Stimulated activated CD8-positive, alpha-beta memory T cell treated with anti-CD3 and anti-CD28 coated beads, Interleukin-15, amount 100 ng/mL, for 1 hour (primary cell): ENCODE results near the gene MAB21L3.

Experiments used
- DNase-seq: peaks from one replicate; pipeline ENCODE4 v3.0.0-alpha.2; 2020; ENCODE audit warnings: low read depth

Gene MAB21L3

DNA sequence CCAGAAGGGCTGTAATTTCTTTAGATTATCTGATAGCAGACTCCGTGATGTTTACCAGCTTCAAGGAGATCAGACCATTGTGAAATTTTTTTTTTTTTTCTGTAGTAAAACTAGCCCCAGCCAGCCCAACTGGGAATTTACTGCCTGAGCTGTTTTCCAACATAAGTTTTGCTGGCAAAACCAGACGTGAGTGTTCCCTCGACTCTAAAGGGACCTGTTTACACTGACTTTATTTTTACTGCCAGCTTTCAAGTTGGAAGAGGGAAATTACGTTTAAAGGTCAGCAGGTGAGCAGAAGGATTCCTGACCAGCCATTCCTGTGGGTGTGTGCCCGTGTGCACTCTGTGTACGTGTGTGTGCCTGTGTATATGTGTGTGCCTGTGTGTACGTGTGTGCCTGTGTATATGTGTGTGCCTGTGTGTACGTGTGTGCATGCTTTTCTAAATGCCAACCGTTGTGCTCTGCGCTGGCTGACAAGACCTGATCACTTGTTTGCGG, 374 bp downstream of the MAB21L3 start:
- DNase-seq, result no peak

DNA sequence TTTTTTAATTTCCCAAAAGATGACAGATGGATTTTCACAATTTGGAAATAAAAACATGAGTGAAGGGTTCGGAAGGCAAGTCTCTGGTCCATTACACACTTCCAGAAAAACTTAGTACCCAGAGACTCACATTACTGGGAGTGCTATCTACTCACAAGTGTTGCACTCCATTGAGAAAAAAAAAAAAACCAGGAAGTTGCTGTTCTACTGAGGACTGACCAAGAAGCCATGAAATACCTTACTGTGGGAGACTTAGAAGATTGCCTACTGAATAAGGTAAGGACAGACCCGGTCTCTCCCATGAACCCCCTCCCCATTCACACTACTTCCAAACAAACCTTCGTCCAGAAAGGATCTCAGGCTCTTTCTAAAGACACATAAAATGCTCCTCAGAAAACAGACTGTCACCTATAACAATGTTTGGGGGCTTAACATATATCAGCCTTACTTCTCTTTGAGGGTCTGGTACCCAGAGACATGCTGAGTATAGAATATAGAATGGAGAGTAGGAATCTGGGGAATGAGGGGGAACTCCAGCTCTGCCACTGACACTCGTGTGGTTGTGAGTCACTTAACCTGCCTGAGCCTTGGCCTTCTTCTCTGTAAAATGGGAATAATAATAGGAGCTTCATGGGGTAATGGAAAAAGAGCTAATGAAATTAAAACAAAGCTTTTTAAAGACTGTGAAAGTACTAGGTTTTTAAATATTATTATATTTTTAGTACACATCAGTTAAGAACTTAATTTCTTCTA, 1.4 kb downstream of the MAB21L3 start:
- no peak for DNase-seq

DNA sequence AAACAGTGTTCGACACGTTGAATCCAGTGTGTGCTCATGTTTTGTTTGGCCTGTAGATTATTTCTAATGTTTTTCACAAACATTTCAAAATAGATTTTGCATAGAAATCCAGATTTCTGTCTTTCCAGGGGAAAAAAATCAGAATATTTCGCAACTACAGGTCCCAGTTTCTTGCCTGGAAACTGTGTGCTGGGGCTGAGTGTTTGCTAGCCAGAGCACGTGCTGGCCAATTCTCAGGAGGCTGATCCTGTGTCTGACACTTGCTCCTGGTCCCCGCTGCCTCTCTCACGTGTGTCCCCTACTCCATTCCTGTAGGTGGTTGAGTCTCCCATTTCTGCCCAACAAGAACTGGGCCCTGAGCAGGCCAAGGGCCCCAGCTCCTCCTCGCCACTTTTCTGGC, 2.4 kb downstream of the MAB21L3 start:
- DNase-seq, result no peak

DNA sequence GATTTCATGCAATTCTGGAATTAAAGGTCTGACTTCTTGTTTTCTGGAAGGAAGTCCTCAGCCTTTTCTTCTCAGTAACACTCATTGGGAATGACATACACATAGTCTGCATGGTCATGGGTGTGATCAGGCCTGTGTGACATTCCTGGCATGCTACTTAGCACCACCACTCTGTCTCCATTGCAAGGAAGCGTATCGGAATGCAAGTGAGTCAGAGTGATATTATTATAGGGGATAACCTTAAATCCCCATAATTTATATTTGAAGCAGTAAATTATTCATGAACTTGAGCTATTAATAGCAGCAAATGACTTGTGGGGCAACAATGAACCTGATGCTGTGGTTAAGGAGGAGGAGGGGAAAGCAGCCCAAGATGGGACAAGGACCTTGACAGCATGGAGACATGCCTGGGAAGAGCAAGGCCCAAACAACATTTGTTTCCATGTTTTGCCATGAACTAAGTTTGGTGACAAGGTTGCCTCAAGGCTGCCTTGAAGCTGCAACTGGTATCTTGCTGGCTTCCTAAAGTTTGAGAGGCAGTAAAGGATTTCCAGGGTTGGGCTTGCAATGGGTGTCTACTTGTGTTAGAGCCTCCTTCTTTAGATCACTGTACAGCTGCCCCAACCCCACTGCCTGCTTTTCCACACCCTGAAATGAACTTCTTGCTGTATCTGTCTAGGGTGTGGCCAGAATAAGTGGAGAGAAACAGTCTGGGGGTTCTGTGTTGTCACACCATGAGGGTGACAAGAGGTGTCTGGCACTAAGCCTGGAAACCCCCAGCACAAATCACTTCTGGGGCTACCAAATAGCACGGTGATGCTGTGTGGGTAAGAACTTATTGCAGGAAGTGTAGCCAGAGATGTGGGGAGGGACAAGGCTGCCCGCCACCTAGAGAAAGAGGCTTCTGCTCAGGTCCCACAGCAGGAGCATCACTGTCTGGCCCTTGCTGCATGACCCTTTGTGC, 4.6 kb downstream of the MAB21L3 start:
- no peak for DNase-seq

DNA sequence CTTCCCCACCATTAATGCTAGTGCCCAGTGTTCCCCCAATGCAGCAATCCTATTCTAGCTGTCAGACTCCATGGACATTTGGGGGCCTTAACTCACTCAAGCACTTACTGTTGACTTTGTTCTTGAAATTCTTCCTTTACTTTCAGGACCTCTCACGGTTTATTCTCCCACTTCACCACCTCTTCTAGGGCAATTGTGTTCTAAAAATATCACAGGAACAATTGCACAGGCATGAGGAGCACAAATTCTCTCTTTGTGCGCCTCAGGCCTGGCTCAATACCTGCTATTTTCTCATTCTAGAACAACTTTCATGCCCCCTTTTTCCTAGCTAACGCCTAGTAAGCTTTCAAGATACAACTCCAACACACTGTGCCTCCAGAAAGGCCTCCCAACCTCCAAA, 7.3 kb downstream of the MAB21L3 start:
- DNase-seq, result no peak

DNA sequence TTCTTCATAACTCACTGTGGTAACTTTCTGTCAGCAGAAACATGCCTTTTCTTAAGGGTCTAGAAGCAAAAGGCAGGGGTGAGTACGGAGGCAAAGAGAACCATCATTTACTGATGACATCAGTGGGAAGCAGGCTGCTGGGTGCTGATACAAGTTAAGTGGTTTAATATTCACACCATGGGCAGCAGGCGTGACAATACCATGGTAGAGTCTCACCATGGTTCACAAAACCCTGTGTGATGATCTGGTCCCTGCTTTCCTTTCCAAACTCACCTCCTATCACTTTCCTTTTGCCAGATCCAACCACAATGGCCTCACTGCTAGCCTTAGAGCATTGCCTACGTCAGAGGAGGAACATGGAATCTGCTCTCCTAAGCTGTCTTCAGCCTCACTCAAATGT, 8.7 kb downstream of the MAB21L3 start:
- no peak for DNase-seq

DNA sequence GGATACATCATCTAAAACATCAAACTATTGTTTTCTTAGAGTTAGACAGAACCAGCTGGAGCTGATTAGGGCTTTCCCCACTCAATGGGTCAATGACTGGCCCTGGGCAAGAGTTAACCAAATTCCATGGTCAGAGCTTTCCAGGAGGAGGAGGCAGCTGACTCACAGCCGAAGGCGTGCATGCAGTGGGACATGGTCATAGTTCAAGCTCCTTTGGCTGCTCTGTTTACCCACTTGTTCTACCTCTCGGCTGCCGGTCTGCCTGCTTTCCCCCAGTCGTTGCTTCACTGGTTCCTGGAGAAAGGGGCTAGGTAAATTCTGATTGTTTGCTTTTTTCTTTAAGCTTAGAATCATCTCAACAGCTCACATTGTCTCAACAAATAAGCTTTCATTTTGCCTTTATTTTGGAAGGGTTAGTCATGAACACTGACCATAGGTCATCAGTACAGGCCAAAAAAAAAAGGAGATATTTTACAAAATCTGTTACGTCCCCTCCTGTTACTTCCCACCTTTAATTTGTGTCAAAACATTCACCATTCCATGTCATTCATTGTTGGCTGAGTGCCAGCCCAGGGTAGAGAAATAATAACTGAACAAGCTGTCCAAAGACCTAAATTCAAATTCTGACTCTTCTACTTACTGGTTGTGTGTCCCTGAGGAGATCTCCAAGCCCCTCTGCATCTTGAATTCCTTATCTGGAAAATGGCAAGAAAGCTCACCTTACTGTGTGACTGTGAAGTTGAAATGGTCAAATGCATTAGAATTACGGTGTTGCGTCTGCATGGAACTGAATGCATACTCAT, 12.0 kb downstream of the MAB21L3 start:
- DNase-seq, result no peak

DNA sequence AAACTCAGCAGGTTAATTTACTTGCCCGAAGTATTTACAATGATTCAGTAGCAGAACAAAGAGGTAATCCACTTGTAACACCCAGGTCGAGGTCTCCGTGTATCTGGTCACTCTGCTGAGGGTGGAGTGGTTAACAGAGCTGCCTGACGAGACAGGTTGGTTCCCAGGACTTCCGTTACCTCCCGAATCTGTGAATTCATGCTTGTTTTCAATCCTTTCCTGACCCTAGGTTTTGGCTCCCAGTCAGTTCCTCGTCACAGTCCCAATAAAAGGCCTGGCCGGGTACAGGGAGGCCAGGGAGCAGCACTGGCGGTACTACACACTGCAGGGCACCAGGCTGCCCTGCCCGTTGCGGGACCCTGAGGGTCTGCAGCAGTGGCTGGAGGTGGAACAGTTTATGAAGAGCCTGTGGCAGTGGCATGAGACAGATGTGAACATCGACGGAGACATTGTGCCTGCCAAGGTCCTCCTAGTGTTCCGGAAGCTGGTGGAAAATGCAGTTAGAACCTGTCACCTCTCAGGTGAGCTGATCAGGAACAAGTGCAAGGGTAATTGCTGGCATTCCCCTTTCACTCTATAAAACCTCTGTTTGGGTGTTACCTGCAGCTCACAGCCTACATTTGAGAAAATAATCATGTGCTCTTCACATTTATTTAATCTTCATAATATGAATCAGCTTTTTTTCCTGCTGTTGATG, 12.8 kb downstream of the MAB21L3 start:
- no peak for DNase-seq

DNA sequence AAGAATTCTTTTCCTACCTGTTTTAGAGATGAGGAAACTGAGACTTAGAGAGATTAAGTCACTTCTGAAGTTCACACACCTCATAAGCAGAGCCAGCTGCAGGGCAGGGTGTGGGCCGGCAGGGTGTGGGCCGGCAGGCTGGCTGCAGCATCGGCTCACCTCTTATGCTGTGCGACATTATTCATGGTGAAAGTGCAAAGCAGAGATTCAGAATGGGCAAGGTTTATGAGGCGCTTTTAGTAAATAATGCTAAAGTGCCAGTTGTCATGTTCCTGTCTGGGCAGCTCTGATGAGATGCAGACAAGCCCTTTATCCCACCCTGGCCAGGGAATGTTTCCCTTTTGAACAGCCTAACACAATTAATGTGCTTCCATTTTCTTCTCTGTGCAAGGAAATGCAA, 14.6 kb downstream of the MAB21L3 start:
- DNase-seq, result no peak

DNA sequence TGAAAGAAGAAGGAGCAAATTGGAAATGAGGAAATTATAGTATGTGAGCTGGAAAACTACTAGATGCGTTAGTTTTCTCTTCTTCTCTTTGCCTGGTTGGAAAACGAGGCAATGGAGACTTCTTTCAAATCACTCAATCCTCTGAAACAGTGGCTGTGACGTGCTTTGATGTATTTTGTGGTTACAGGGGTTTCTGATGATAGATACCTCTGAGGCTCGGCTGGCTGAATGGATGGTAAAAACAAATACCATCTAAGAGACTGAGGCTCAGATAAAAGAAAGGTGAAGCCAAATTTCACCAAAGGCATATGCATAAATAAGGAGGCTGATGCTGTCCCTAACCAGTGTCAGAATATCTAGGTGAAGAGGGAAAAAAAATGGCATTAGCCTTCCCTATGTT, 15.1 kb downstream of the MAB21L3 start:
- no peak for DNase-seq

DNA sequence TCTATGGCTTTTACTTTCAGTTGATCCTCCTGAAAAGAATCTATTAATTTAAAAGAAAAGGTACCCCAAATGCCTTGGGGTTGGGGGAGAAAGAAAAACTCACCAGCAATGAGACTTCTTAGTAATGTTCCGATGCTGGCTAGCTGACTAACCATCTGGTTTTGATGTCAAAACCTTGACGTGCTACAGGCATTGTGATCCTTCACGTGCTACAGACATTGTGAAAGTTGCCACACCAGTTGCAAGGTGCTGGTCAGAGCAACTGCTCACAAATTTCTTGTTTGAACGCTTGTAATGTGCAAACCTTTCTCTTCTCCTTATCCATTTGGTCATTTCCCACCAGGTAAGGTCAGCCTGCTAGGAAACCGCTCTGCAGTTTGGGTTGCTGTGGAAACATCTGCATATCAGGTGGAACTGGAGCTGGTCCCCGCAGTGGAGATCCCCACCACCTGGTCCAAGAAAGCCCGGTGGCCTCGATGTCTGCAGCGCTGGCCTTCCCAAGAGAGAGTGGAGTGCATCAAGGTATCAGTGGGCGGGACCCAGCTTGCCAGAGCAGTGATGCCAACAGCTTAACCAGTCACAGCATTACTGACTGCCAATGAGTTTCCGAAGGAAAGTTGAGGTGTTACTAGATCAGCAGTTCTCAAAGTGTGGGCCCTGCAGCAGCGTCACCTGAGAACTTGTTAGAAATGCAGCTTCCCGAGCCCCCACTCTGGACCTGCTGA, 16.1 kb downstream of the MAB21L3 start:
- no peak for DNase-seq

DNA sequence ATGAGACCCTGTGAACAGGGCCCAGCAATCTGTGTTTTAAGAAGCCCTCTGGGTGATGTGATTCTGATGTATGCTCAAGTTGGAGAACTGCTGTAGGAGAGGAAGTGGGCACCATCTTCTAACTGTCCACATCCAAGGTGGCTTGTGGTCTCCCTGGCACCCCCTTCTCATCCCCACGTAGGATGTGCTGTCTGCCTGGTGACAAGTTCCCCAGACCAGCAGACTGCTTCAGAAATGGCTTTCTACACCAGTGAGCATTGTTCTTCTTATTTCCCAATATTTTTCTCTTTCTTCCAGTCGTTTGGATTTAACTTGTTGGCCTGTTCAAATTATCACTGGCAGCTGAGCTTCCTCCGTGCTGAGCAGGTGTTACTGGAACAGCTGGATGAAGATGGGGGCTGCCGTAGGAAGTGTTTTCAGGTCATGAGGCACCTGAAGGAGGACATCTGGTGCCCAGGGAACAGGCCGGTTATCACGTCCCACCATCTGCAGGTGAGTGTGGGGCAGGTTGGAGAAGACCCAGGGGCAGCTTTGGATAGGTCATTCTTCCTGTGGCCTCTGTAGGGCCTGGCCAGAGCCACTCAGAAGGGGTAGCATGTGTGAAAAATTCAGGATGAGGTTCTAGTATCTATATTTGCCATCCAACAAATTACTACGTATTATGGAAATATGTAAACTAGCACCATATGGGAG, 16.8 kb downstream of the MAB21L3 start:
- no peak for DNase-seq

DNA sequence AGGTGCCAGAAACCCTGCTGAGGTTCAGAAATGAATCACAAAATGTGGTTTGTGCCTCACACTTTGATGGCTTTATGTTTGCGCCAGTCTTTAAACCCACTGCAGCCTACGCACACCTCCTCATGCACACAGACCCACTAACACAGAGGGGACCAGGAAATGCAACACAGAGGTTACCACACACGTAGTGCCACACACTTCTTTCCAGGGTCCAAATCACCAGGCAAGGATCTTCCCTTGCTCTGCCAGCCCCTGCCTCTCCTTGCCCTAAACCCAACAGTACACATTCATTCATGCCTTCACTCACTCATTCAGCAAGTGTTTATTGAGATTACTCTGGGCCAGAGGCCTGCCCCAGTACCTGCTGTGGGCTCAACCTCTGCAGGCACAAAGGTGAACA, 17.5 kb downstream of the MAB21L3 start:
- DNase-seq, result no peak

DNA sequence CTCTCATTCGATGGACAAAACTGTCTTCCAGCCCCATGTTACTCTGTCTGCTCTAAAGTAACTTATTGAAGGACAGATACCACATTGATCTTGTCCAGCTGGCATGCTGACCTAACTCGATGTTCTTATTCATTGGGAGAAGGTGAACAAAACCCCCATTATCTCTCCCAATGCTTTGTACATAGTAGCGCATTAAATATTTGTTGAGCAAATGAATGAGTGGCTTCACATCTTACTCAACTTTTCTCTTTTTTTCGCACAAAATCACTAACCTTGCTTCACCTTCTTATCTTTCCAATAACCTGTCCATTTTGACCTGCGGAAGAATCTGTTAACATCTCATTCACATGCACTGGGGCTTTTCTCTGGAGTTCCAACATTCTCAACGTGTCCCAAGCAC, 18.3 kb downstream of the MAB21L3 start:
- no peak for DNase-seq

DNA sequence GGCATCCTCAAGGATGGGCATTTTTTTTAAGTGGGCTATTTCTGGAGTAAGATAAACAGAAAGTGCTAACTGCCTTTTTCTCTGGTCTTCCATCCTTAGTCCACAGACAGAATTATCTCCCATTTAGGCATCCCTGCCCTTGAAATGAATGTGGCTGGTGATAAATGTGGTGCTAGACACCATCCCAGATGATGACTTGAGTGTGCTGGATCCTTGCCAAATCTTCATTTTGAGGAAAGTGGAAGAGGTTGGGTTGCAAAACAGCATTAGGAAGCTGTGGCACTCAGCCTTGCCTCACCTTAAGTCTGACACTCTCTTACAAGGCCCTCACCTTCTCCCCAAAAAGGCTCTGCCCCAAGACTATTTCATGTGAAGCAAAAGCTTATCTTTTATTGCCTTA, 19.2 kb downstream of the MAB21L3 start:
- DNase-seq, result no peak

DNA sequence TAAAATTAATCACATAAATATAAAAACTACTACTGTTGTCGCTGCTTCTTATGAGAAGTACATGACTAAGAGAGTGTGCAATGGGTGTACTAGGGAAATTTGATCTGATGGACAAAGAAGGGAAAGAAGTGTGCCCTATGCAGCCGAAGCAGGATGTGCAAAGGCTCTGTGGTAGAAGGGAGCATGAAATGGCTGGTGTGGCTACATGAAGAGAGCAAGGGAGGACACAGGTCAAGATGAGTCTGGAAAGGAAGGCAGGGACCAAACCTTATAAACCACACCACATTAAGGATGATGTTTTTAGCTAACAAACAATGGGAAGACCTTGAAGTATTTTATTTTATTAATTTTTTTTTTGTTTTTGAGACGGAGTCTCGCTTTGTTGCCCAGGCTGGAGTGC, 20.0 kb downstream of the MAB21L3 start:
- no peak for DNase-seq

DNA sequence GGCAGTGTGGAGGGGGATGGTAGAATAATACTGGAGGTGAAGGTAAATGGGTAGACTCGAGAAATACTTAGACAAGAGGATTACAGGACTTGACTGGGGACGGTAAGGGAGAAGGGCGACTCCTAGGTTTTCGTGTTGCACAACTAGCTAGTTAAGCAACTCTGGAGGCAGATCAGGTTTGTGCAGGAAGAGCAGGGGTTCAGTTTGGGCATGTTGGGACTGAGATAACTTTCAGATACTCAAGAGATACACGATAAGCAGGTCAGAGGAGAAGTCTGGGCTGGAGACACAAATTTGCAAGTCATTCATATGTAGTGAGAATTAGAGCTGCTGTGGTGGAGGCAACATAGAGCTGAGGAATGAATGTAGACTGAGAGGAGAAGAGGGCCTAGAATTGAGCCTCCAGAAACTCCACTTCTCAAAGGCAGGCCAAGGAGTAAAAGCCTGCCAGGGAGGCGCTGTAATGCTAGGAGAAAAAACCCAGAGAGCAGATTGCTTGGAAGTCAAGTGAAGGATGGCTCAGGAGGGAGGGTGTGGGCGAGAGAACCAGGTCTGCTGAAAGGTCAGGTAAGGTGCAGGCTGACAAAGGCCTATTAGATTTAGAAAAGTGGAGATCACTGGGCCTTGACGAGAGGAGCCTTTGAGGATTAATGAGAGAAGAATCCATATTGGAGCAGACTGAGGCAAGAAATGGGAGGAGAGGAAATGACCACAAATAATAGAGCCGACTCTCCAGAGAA, 20.8 kb downstream of the MAB21L3 start:
- DNase-seq, result no peak

DNA sequence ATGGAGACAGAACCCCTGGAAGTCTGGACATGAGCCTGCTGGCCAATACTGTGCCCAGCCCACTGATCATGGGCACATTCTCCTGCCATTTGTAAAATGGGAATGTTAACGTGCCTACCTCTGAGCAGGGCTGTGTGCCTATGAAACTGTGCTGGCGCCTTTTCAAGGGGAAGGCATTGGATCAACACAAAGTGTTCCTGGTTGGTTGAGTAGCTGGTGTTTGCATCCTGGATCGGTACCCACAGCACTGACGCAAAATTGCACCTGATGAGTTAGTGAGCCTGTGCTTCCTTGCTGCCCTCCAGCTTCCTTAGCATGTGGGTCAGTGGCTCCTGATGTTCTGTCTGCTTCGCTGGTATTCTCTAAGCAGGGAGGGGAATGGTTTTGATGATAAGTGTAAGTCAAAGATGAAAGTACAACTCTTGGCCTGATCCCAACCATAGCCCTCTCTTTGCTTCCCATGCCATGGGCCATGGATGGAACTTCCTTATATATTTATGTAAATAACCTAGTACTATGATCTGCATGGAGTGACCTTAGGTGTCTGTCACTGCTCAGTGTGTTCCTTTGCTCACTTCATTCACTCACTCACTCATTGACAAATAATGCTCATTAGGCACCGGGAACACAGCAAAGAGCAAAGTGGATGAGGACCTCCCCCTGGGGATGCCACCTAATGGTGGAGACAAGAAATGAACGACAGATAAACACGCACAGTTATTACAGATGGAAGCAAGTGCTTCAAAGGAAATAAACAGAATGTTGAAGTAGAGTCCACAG, 22.7 kb downstream of the MAB21L3 start:
- DNase-seq, result no peak

DNA sequence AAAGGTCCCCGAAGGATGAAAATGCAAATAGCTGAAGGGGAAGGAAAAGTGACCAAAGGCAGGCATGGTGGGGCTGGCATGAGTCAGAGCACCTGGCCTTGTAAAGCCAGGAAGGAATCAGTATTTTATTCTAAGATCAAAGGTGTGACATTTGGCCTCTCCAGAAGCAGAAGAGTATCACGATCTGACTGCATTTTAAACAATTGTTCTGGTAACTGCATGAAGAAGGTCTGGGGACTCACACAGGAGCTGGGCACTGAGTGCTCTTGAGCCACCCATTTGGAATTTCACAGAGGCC, 23.2 kb downstream of the MAB21L3 start:
- DNase-seq, result no peak
